Activated CD4-positive, alpha-beta T cell treated with anti-CD3 and anti-CD28 coated beads, Interleukin-2, amount 10 ng/mL, durations not matched to agents 7 days and 5 days (primary cell): ENCODE results near the gene TGM2. TPM values are rescaled to one million over a fixed set of nuclear protein-coding genes. Genes with fewer than 3 reads are reported as not detected.

ENCODE experiments used
- CTCF ChIA-PET: fragments of 350-600 bp; sonication (Branson Sonifier 250); formaldehyde crosslinking; loops from one replicate; lab custom pipeline; 2021; ENCODE audit warnings: antibody characterized with exemption; lab: Charles Lee
- POLR2A ChIA-PET: fragments of 350-600 bp; sonication (Branson Sonifier 250); formaldehyde crosslinking; loops from one replicate; lab custom pipeline; 2021; ENCODE audit warnings: antibody characterized with exemption; lab: Charles Lee
- DNase-seq: peaks from one replicate; pipeline ENCODE4 v3.0.0-alpha.2; 2020
- H3K27ac Mint-ChIP-seq: one replicate; pipeline ENCODE4 v1.8.0; 2021; ENCODE audit warnings: mild to moderate bottlenecking, moderate library complexity, mixed read lengths
- H3K27me3 Mint-ChIP-seq: one replicate; pipeline ENCODE4 v1.8.0; 2021; ENCODE audit warnings: mixed read lengths
- H3K36me3 Mint-ChIP-seq: one replicate; pipeline ENCODE4 v1.8.0; 2021; ENCODE audit warnings: low read depth, mixed read lengths
- H3K4me1 Mint-ChIP-seq: one replicate; pipeline ENCODE4 v1.8.0; 2021; ENCODE audit warnings: mixed read lengths
- H3K4me3 Mint-ChIP-seq: one replicate; pipeline ENCODE4 v1.8.0; 2021; ENCODE audit warnings: mild to moderate bottlenecking, moderate library complexity, mixed read lengths
- H3K9me3 Mint-ChIP-seq: one replicate; pipeline ENCODE4 v1.8.0; 2021; ENCODE audit warnings: mixed read lengths
- total RNA-seq, 2 experiments: library from RNA; stranded (reverse); gene quantifications; one replicate each; pipeline ENCODE4 v1.2.3, GENCODE V29; 2021

Gene TGM2
- total RNA-seq, 2 experiments from 2014 or later: 0.07 to 0.21 TPM

- ChIA-PET CTCF (no interaction called here), POLR2A (no interaction called here)
- no peak overlapping the region for H3K27ac Mint-ChIP-seq
- H3K27me3 Mint-ChIP-seq: no peaks in the 10 kb centered on the region
- H3K4me1 Mint-ChIP-seq: peaks cover 7% of the 10 kb centered on the region
- H3K4me3 Mint-ChIP-seq: no peak overlapping the region
- no peak for DNase-seq
- no peaks in the 10 kb centered on the region for H3K9me3 Mint-ChIP-seq
- no peaks in the 10 kb centered on the region for H3K36me3 Mint-ChIP-seq
Measured at GRCh38 chr20:38132910-38133501, 32.1 kb downstream of the TGM2 start.

- CTCF ChIA-PET: no interaction called here
- POLR2A ChIA-PET: no interaction called here
- Mint-ChIP-seq H3K4me1 (peaks cover 7% of the 10 kb centered on the region), H3K27ac (no peak overlapping the region), H3K9me3 (no peaks in the 10 kb centered on the region), H3K36me3 (no peaks in the 10 kb centered on the region), H3K4me3 (no peak overlapping the region), H3K27me3 (no peaks in the 10 kb centered on the region)
- no peak for DNase-seq
Measured at GRCh38 chr20:38132156-38132909, 32.7 kb downstream of the TGM2 start.

GRCh38 chr20:38131588-38132121 is 33.4 kb downstream of the TGM2 start:
- POLR2A ChIA-PET: no interaction called here
- H3K36me3 Mint-ChIP-seq: no peaks in the 10 kb centered on the region
- H3K4me1 Mint-ChIP-seq: peaks cover 7% of the 10 kb centered on the region

GRCh38 chr20:38130687-38131587 is 34.1 kb downstream of the TGM2 start:
- ChIA-PET POLR2A (no interaction called here), CTCF (interaction anchor here (0.7 kb wide), 1 partner anchor 14 kb away, joined by 4 read pairs; no protein-coding TSS in a partner anchor)
- Mint-ChIP-seq H3K4me1 (peaks cover 7% of the 10 kb centered on the region), H3K27me3 (no peaks in the 10 kb centered on the region), H3K36me3 (no peaks in the 10 kb centered on the region), H3K27ac (no peak overlapping the region), H3K9me3 (no peaks in the 10 kb centered on the region), H3K4me3 (no peak overlapping the region)
- DNase-seq: no peak

More at GRCh38 chr20:38131588-38132121, 33.4 kb downstream of the TGM2 start:
- CTCF ChIA-PET: interaction anchor here (0.7 kb wide), 1 partner anchor 14 kb away, joined by 4 read pairs; no protein-coding TSS in a partner anchor
- Mint-ChIP-seq H3K27ac (no peak overlapping the region), H3K4me3 (no peak overlapping the region), H3K27me3 (no peaks in the 10 kb centered on the region), H3K9me3 (no peaks in the 10 kb centered on the region)
- no peak for DNase-seq

- H3K4me3 Mint-ChIP-seq: no peak overlapping the region
- peaks cover 7% of the 10 kb centered on the region for H3K4me1 Mint-ChIP-seq
- DNase-seq: no peak
- H3K27me3 Mint-ChIP-seq: no peaks in the 10 kb centered on the region
- no peaks in the 10 kb centered on the region for H3K9me3 Mint-ChIP-seq
- no peaks in the 10 kb centered on the region for H3K36me3 Mint-ChIP-seq
- CTCF ChIA-PET: no interaction called here
- no peak overlapping the region for H3K27ac Mint-ChIP-seq
- POLR2A ChIA-PET: no interaction called here
Measured at GRCh38 chr20:38129893-38130609, 35.0 kb downstream of the TGM2 start.

GRCh38 chr20:38129248-38129865 is 35.7 kb downstream of the TGM2 start:
- peaks cover 1% of the 10 kb centered on the region for H3K4me1 Mint-ChIP-seq
- H3K9me3 Mint-ChIP-seq: no peaks in the 10 kb centered on the region
- ChIA-PET POLR2A (no interaction called here), CTCF (interaction anchor here (0.9 kb wide), 1 partner anchor 15 kb away, joined by 3 read pairs; no protein-coding TSS in a partner anchor)
- H3K27ac Mint-ChIP-seq: no peak overlapping the region
- DNase-seq: no peak
- H3K36me3 Mint-ChIP-seq: no peaks in the 10 kb centered on the region
- H3K27me3 Mint-ChIP-seq: no peaks in the 10 kb centered on the region
- no peak overlapping the region for H3K4me3 Mint-ChIP-seq

GRCh38 chr20:38128691-38129090 is 36.4 kb downstream of the TGM2 start:
- DNase-seq: no peak
- Mint-ChIP-seq H3K36me3 (no peaks in the 10 kb centered on the region), H3K27ac (no peak overlapping the region), H3K27me3 (no peaks in the 10 kb centered on the region), H3K4me3 (no peak overlapping the region), H3K4me1 (no peaks in the 10 kb centered on the region), H3K9me3 (no peaks in the 10 kb centered on the region)
- CTCF ChIA-PET: interaction anchor here (0.8 to 0.9 kb wide), 2 partner anchors 15 to 16 kb away, joined by 3 read pairs; no protein-coding TSS in a partner anchor
- POLR2A ChIA-PET: no interaction called here

- Mint-ChIP-seq H3K27me3 (no peaks in the 10 kb centered on the region), H3K27ac (no peak overlapping the region), H3K4me1 (peaks cover 4% of the 10 kb centered on the region), H3K36me3 (no peaks in the 10 kb centered on the region), H3K9me3 (no peaks in the 10 kb centered on the region), H3K4me3 (no peak overlapping the region)
- POLR2A ChIA-PET: no interaction called here
- CTCF ChIA-PET: interaction anchor here (0.8 to 0.9 kb wide), 2 partner anchors 14 to 16 kb away, joined by 3 read pairs; no protein-coding TSS in a partner anchor
- no peak for DNase-seq
Measured at GRCh38 chr20:38127920-38128528, 37.0 kb downstream of the TGM2 start.

- CTCF ChIA-PET: no interaction called here
- H3K4me1 Mint-ChIP-seq: peaks cover 6% of the 10 kb centered on the region
Measured at GRCh38 chr20:38126932-38127621, 38.0 kb downstream of the TGM2 start.

GRCh38 chr20:38126146-38126921 is 38.7 kb downstream of the TGM2 start:
- POLR2A ChIA-PET: no interaction called here
- Mint-ChIP-seq H3K4me1 (peaks cover 6% of the 10 kb centered on the region), H3K9me3 (no peaks in the 10 kb centered on the region), H3K36me3 (no peaks in the 10 kb centered on the region), H3K27me3 (no peaks in the 10 kb centered on the region), H3K4me3 (no peak overlapping the region), H3K27ac (no peak overlapping the region)
- DNase-seq: no peak
- CTCF ChIA-PET: interaction anchor here (1.3 kb wide), 1 partner anchor 52 kb away, joined by 3 read pairs; no protein-coding TSS in a partner anchor

More at GRCh38 chr20:38126932-38127621, 38.0 kb downstream of the TGM2 start:
- Mint-ChIP-seq H3K9me3 (no peaks in the 10 kb centered on the region), H3K27me3 (no peaks in the 10 kb centered on the region), H3K4me3 (no peak overlapping the region), H3K27ac (no peak overlapping the region), H3K36me3 (no peaks in the 10 kb centered on the region)
- POLR2A ChIA-PET: no interaction called here
- DNase-seq: no peak
